SK-N-SH (cell line): ENCODE measurements around the gene DAB2IP. TPM values are rescaled to one million over a fixed set of nuclear protein-coding genes. Genes with fewer than 3 reads are reported as not detected.
A peak's percentile ranks its signal among the peaks of the same experiment; 100 is the strongest.

Source experiments
- CTCF ChIA-PET: fragments of 300-600, 350-600 bp; formaldehyde crosslinking; extraction: SDS; loops from one replicate; lab custom pipeline; 2021; lab: Yijun Ruan, JAX
- POLR2A ChIA-PET: fragments of 350-600 bp; sonication (Branson Sonifier 250); formaldehyde crosslinking; extraction: SDS; loops from one replicate; lab custom pipeline; 2020; ENCODE audit warnings: antibody characterized with exemption, inconsistent platforms; lab: Yijun Ruan, JAX
- DNase-seq: peaks from one replicate; pipeline ENCODE4 v3.0.0; 2012
- H2AFZ ChIP-seq: fragments of 200-600 bp; sonication (generic); 2 replicates; pipeline ENCODE4 v1.8.1; 2016; ENCODE audit warnings: antibody characterized with exemption, mild to moderate bottlenecking, low read depth
- H3F3A ChIP-seq: fragments of 200-600 bp; sonication (generic); replicated peaks from 2 replicates; pipeline ENCODE3; 2016; ENCODE audit warnings: antibody characterized with exemption, mild to moderate bottlenecking; ENCODE audit not compliant: insufficient read depth
- H3K27ac ChIP-seq, 2 experiments: fragments of 200-500 bp in 1 of 2; fragments of 200-600 bp in 1 of 2; sonication (Bioruptor generic) in 1 of 2; sonication (generic), shearing (Covaris generic) in 1 of 2; 2 replicates each; pipeline versions ENCODE4 v1.5.1 to v1.6.1; 2014 to 2016; ENCODE audit warnings: low read depth in 2 of 2, inconsistent platforms in 1 of 2, low read length in 1 of 2, mild to moderate bottlenecking in 1 of 2, mixed read lengths in 1 of 2
- H3K27me3 ChIP-seq: fragments of 200-600 bp; sonication (generic), shearing (Covaris generic); 2 replicates; pipeline ENCODE4 v1.6.1; 2016; ENCODE audit warnings: mixed run types; ENCODE audit not compliant: insufficient read depth
- H3K36me3 ChIP-seq, 2 experiments: fragments of 200-500 bp in 1 of 2; fragments of 200-600 bp in 1 of 2; sonication (Bioruptor generic) in 1 of 2; sonication (generic) in 1 of 2; replicated peaks in 1 of 2; 2 replicates each; pipeline versions ENCODE3 to v1.5.1; 2014 to 2016; ENCODE audit warnings: low read length in 1 of 2, mild to moderate bottlenecking in 1 of 2; ENCODE audit not compliant: insufficient read depth in 2 of 2, control insufficient read depth in 1 of 2
- H3K4me1 ChIP-seq, 2 experiments: fragments of 200-500 bp in 1 of 2; fragments of 200-600 bp in 1 of 2; sonication (Bioruptor generic) in 1 of 2; sonication (generic), shearing (Covaris generic) in 1 of 2; 2 replicates each; pipeline versions ENCODE4 v1.5.1 to v1.6.1; 2014 to 2016; ENCODE audit warnings: low read depth in 1 of 2, low read length in 1 of 2, mixed run types in 1 of 2; ENCODE audit not compliant: insufficient read depth in 2 of 2, control insufficient read depth in 1 of 2
- H3K4me2 ChIP-seq: fragments of 200-600 bp; sonication (generic), shearing (Covaris generic); 2 replicates; pipeline ENCODE4 v1.6.1; 2017; ENCODE audit warnings: mixed run types
- H3K4me3 ChIP-seq, 2 experiments: fragments of 200-500 bp in 1 of 2; fragments of 200-600 bp in 1 of 2; sonication (Bioruptor generic) in 1 of 2; sonication (generic), shearing (Covaris generic) in 1 of 2; 2 replicates each; pipeline versions ENCODE4 v1.5.1 to v1.8.1; 2014 to 2016; ENCODE audit warnings: low read depth in 2 of 2, inconsistent platforms in 1 of 2, low read length in 1 of 2, mild to moderate bottlenecking in 1 of 2, mixed read lengths in 1 of 2, moderate library complexity in 1 of 2
- H3K79me2 ChIP-seq: fragments of 200-600 bp; sonication (generic); 2 replicates; pipeline ENCODE4 v1.8.1; 2017; ENCODE audit warnings: mild to moderate bottlenecking; ENCODE audit not compliant: insufficient read depth
- H3K9ac ChIP-seq: fragments of 200-600 bp; sonication (generic); 2 replicates; pipeline ENCODE4 v1.6.1; 2017; ENCODE audit warnings: mixed run types
- H3K9me2 ChIP-seq: fragments of 200-600 bp; sonication (generic); 2 replicates; pipeline ENCODE4 v1.6.1; 2017; ENCODE audit warnings: mixed run types
- H3K9me3 ChIP-seq: fragments of 200-600 bp; sonication (generic); 2 replicates; pipeline ENCODE4 v1.6.1; 2017; ENCODE audit warnings: mixed run types, mild to moderate bottlenecking, moderate library complexity
- H4K20me1 ChIP-seq: fragments of 200-600 bp; sonication (generic); 2 replicates; pipeline ENCODE4 v1.6.1; 2017; ENCODE audit warnings: mild to moderate bottlenecking, mixed run types; ENCODE audit not compliant: insufficient read depth
- CHD2 ChIP-seq: fragments of 150-350 bp; IDR thresholded peaks from 2 replicates; pipeline ENCODE4 v1.6.1; 2018; ENCODE audit warnings: low read length; ENCODE audit not compliant: partially characterized antibody
- EP300 ChIP-seq, 2 experiments: IDR thresholded peaks; 2 replicates each; pipeline versions ENCODE4 v1.4.0 to v1.6.1; 2012; ENCODE audit warnings: borderline replicate concordance in 1 of 2, low read depth in 1 of 2, low read length in 1 of 2
- FOXM1 ChIP-seq: IDR thresholded peaks from 2 replicates; pipeline ENCODE4 v1.4.0; 2012; ENCODE audit warnings: low read depth, mild to moderate bottlenecking
- GABPA ChIP-seq: IDR thresholded peaks from 2 replicates; pipeline ENCODE4 v1.4.0; 2012; ENCODE audit warnings: low read depth, mild to moderate bottlenecking
- GATA2 ChIP-seq: sonication (generic); formaldehyde crosslinking; IDR thresholded peaks from 2 replicates; pipeline ENCODE4 v1.5.0; 2020; ENCODE audit warnings: mild to moderate bottlenecking, missing genetic modification reagents
- IRF3 ChIP-seq: fragments of 150-350 bp; IDR thresholded peaks from 2 replicates; pipeline ENCODE4 v1.6.1; 2016; ENCODE audit warnings: mild to moderate bottlenecking, low read depth, low read length
- MXI1 ChIP-seq: IDR thresholded peaks from 2 replicates; pipeline ENCODE4 v1.6.1; 2012; ENCODE audit warnings: mild to moderate bottlenecking, low read depth, low read length, improper control_type of control experiment
- NFIC ChIP-seq: IDR thresholded peaks from 2 replicates; pipeline ENCODE4 v1.4.0; 2012; ENCODE audit warnings: borderline replicate concordance
- RCOR1 ChIP-seq: fragments of 150-350 bp; IDR thresholded peaks from 2 replicates; pipeline ENCODE4 v1.6.1; 2017; ENCODE audit warnings: antibody characterized with exemption, low read length
- RXRA ChIP-seq: IDR thresholded peaks from 2 replicates; pipeline ENCODE4 v1.4.0; 2012; ENCODE audit warnings: low read depth, mild to moderate bottlenecking, borderline replicate concordance
- TCF12 ChIP-seq: IDR thresholded peaks from 2 replicates; pipeline ENCODE4 v1.4.0; 2012
- YY1 ChIP-seq: IDR thresholded peaks from 2 replicates; pipeline ENCODE4 v1.4.0; 2012; ENCODE audit warnings: low read depth, mild to moderate bottlenecking
- WGBS: methylation state at CpG from one replicate; pipeline ENCODE4 v1.1.6; 2017; ENCODE audit warnings: low lambda C conversion rate; 5-methylcytosine and 5-hydroxymethylcytosine counted together
- polyA plus RNA-seq, 3 experiments: library from polyadenylated mRNA; depleted of rRNA; stranded (reverse); fragments of >200 nt; gene quantifications; 2 replicates each; pipeline ENCODE4 v1.2.3, GENCODE V29; 2012
- TF ChIP-seq, protein P1 (sequence below): IDR thresholded peaks from 2 replicates; pipeline ENCODE4 v1.4.0; 2012; ENCODE audit warnings: low read depth, borderline replicate concordance
- TF ChIP-seq, protein P2 (sequence below): IDR thresholded peaks from 2 replicates; pipeline ENCODE4 v1.6.1; 2012; ENCODE audit warnings: mild to moderate bottlenecking, low read depth, low read length, moderate library complexity
- TF ChIP-seq, protein P3 (sequence below): IDR thresholded peaks from 2 replicates; pipeline ENCODE4; 2012

The DAB2IP gene
- polyA plus RNA-seq, 1 of the 3 experiments (the other 2 are of a cell fraction) = 21.4 TPM

- H2AFZ ChIP-seq = 0 out of 2 replicates have a peak overlapping the region, but pooled peaks have one; percentile 39
- peaks cover 43% of the 10 kb centered on the region for H4K20me1 ChIP-seq
- TF ChIP-seq, protein P1, sequence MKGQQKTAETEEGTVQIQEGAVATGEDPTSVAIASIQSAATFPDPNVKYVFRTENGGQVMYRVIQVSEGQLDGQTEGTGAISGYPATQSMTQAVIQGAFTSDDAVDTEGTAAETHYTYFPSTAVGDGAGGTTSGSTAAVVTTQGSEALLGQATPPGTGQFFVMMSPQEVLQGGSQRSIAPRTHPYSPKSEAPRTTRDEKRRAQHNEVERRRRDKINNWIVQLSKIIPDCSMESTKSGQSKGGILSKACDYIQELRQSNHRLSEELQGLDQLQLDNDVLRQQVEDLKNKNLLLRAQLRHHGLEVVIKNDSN = no peak
- TF ChIP-seq FOXM1 = no peak
- TF ChIP-seq MXI1 = peak; percentile 21
- TF ChIP-seq YY1 = no peak
- peak; percentile 26; the same call in 1 of the 2 replicates for TF ChIP-seq GABPA
- H3K9ac ChIP-seq = peak overlapping the region; percentile 71; the same call in 1 of the 2 replicates
- H3K27ac ChIP-seq = peak overlapping the region; percentile 33 to 87; a peak in 3 of 4 replicates
- 15% methylated on average over 30 of the region's 130 CpGs for WGBS
- CTCF ChIA-PET = interaction anchor here (0.8 to 8.2 kb wide), 19 partner anchors 9 to 297 kb away, joined by 3 to 150 read pairs (median 4); no protein-coding TSS in a partner anchor
- H3K36me3 ChIP-seq = peaks cover 0 to 3% of the 10 kb centered on the region in 2 experiments
- no peaks in the 10 kb centered on the region for H3K9me2 ChIP-seq
- H3K4me2 ChIP-seq = peak overlapping the region; percentile 97; the same call in 1 of the 2 replicates
- POLR2A ChIA-PET = interaction anchor here (1.1 to 1.5 kb wide), 3 partner anchors 7 to 54 kb away, joined by 3 to 4 read pairs (median 3); no protein-coding TSS in a partner anchor
- H3K4me1 ChIP-seq = peaks cover 0 to 51% of the 10 kb centered on the region in 2 experiments; a peak in 1 of 4 replicates
- H3K9me3 ChIP-seq = no peaks in the 10 kb centered on the region
- peak; percentile 96 for DNase-seq
- H3K79me2 ChIP-seq = peaks cover 41% of the 10 kb centered on the region
- no peaks in the 10 kb centered on the region for H3K27me3 ChIP-seq
- H3K4me3 ChIP-seq = peak overlapping the region; percentile 75 to 76
- peaks cover 20% of the 10 kb centered on the region for H3F3A ChIP-seq
Observed at GRCh38 chr9:121698627-121699570, 47.5 kb downstream of the DAB2IP start.

DNA sequence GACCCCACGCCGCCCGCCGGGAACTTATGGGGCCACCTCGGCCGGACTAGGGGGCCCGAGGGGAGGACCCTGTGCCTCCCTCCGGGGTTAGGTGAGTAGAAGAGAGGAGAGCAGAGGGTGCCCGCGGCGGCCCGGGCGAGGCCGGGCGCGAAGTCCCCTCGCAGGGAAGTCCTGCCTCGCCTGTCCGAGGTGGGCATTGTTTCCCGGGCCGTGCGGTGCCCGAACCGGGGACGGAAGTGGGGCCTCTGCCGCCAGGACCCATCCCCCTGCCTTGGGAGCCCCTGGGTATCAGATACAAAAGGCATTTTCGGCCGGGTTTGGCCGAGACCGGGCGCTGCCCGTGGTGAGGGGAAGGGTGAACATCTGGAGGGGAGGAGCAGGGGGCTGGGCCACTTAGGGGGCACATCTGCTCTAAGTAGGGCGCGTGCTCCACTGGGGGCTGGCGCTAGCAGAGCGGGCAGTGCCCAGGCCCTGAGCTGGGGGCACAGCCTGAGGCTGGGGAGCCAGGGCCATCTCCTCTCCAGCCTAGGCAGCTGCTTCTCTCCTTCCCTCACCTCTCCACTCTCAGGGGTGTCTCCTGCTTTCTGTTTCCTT, 48.2 kb downstream of the DAB2IP start:
- Histone ChIP-seq H3K9me3 (no peaks in the 10 kb centered on the region), H3K27me3 (no peaks in the 10 kb centered on the region), H3K79me2 (peaks cover 48% of the 10 kb centered on the region), H3F3A (peaks cover 19% of the 10 kb centered on the region), H3K9me2 (no peaks in the 10 kb centered on the region), H3K9ac (peak overlapping the region; percentile 71), H3K36me3 (peaks cover 0 to 3% of the 10 kb centered on the region in 2 experiments), H4K20me1 (peaks cover 45% of the 10 kb centered on the region), H3K27ac (peak overlapping the region; percentile 33 to 87; a peak in 3 of 4 replicates), H3K4me2 (peak overlapping the region; percentile 97), H2AFZ (0 out of 2 replicates have a peak overlapping the region, but pooled peaks have one; percentile 39), H3K4me1 (peaks cover 0 to 50% of the 10 kb centered on the region in 2 experiments; a peak in 1 of 4 replicates), H3K4me3 (peak overlapping the region; percentile 75 to 76)
- ChIA-PET CTCF (interaction anchor here (0.7 to 8.2 kb wide), 26 partner anchors 8 to 651 kb away, joined by 3 to 150 read pairs (median 4); no protein-coding TSS in a partner anchor), POLR2A (interaction anchor here (1.2 to 1.4 kb wide), 2 partner anchors 8 to 21 kb away, joined by 3 to 4 read pairs; no protein-coding TSS in a partner anchor)
- peak; percentile 74 for DNase-seq
- WGBS = 47% methylated on average over 13 of the region's 36 CpGs
- TF ChIP-seq CHD2 (no peak), RCOR1 (no peak), GATA2 (no peak), NFIC (no peak), EP300 (IDR thresholded peaks at IDR 0.05; ENCODE audit: borderline replicate concordance in 1 of 2, low read depth in 1 of 2, low read length in 1 of 2) (no peak), IRF3 (no peak), RXRA (no peak), TCF12 (no peak)
- TF ChIP-seq, protein P2, sequence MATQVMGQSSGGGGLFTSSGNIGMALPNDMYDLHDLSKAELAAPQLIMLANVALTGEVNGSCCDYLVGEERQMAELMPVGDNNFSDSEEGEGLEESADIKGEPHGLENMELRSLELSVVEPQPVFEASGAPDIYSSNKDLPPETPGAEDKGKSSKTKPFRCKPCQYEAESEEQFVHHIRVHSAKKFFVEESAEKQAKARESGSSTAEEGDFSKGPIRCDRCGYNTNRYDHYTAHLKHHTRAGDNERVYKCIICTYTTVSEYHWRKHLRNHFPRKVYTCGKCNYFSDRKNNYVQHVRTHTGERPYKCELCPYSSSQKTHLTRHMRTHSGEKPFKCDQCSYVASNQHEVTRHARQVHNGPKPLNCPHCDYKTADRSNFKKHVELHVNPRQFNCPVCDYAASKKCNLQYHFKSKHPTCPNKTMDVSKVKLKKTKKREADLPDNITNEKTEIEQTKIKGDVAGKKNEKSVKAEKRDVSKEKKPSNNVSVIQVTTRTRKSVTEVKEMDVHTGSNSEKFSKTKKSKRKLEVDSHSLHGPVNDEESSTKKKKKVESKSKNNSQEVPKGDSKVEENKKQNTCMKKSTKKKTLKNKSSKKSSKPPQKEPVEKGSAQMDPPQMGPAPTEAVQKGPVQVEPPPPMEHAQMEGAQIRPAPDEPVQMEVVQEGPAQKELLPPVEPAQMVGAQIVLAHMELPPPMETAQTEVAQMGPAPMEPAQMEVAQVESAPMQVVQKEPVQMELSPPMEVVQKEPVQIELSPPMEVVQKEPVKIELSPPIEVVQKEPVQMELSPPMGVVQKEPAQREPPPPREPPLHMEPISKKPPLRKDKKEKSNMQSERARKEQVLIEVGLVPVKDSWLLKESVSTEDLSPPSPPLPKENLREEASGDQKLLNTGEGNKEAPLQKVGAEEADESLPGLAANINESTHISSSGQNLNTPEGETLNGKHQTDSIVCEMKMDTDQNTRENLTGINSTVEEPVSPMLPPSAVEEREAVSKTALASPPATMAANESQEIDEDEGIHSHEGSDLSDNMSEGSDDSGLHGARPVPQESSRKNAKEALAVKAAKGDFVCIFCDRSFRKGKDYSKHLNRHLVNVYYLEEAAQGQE = no peak
- TF ChIP-seq, protein P3, sequence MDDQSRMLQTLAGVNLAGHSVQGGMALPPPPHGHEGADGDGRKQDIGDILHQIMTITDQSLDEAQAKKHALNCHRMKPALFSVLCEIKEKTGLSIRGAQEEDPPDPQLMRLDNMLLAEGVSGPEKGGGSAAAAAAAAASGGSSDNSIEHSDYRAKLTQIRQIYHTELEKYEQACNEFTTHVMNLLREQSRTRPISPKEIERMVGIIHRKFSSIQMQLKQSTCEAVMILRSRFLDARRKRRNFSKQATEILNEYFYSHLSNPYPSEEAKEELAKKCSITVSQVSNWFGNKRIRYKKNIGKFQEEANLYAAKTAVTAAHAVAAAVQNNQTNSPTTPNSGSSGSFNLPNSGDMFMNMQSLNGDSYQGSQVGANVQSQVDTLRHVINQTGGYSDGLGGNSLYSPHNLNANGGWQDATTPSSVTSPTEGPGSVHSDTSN = no peak
